Body of pancreas (tissue), 4 donors: ENCODE results near the gene CORO1C. TPM values are rescaled to one million over a fixed set of nuclear protein-coding genes. Genes with fewer than 3 reads are reported as not detected.

ENCODE experiments used
- ATAC-seq: fragments of 150-250 bp; one replicate; pipeline ENCODE4 v1.9.1; 2016
- DNase-seq, 4 donors: peaks; one replicate each; pipeline ENCODE4 v3.0.0-alpha.2; 2019
- H3K27ac ChIP-seq, 4 donors: fragments of 200-600 bp; sonication (generic); 1 replicate in 3 of 4; 2 replicates in 1 of 4; pipeline versions ENCODE4 v1.5.1 to v1.6.1; 2016 to 2019; ENCODE audit warnings: mild to moderate bottlenecking in 1 of 4, mixed read lengths in 1 of 4, moderate library complexity in 1 of 4
- H3K27me3 ChIP-seq, 2 donors: fragments of 200-600 bp; sonication (generic); one replicate each; pipeline ENCODE4 v1.6.0; 2016; ENCODE audit warnings: mild to moderate bottlenecking in 1 of 2
- H3K36me3 ChIP-seq, 2 donors: fragments of 200-600 bp; sonication (generic); replicated peaks in 1 of 2; 2 replicates each; pipeline ENCODE4 v1.5.1; 2016; ENCODE audit warnings: low read depth in 2 of 2; ENCODE audit not compliant: insufficient read depth in 1 of 2
- H3K4me1 ChIP-seq: fragments of 200-600 bp; sonication (generic); one replicate; pipeline ENCODE4 v1.6.0; 2016
- H3K4me3 ChIP-seq, 2 donors: fragments of 200-600 bp; sonication (generic); 1 replicate in 1 of 2; 2 replicates in 1 of 2; pipeline ENCODE4 v1.5.1; 2016 to 2019
- H3K9me3 ChIP-seq, 3 donors: fragments of 200-600 bp; sonication (generic); 1 replicate in 2 of 3; 2 replicates in 1 of 3; pipeline ENCODE4 v1.5.1; 2016
- CTCF ChIP-seq, 7 experiments: fragments of 450-650 bp in 4 of 7; fragments of 200-600 bp in 3 of 7; sonication (generic) in 3 of 7; IDR thresholded peaks; one replicate each; pipeline ENCODE4 v1.5.1; 2016 to 2019; ENCODE audit warnings: antibody characterized with exemption in 7 of 7
- POLR2A ChIP-seq, 3 donors: fragments of 450-650 bp; IDR thresholded peaks; one replicate each; pipeline ENCODE4 v1.6.1; 2016; ENCODE audit warnings: antibody characterized with exemption in 3 of 3, mild to moderate bottlenecking in 2 of 3
- WGBS, 2 donors: methylation state at CpG; one replicate each; pipeline ENCODE4 v1.1.5; 2017; 5-methylcytosine and 5-hydroxymethylcytosine counted together
- intact Hi-C: fragments of 100-400 bp; cut with DNase I; formaldehyde crosslinking; loops from one replicate; pipeline ENCODE4 v1.15.1; 2023
- total RNA-seq, 2 donors: library from RNA; depleted of rRNA; stranded (reverse); fragments of >200 nt; gene quantifications; one replicate each; pipeline ENCODE4 v1.1.0, GENCODE V29; 2016

CORO1C gene
- total RNA-seq, 2 donors from 2014 or later, result 26.7 to 27.4 TPM

DNA sequence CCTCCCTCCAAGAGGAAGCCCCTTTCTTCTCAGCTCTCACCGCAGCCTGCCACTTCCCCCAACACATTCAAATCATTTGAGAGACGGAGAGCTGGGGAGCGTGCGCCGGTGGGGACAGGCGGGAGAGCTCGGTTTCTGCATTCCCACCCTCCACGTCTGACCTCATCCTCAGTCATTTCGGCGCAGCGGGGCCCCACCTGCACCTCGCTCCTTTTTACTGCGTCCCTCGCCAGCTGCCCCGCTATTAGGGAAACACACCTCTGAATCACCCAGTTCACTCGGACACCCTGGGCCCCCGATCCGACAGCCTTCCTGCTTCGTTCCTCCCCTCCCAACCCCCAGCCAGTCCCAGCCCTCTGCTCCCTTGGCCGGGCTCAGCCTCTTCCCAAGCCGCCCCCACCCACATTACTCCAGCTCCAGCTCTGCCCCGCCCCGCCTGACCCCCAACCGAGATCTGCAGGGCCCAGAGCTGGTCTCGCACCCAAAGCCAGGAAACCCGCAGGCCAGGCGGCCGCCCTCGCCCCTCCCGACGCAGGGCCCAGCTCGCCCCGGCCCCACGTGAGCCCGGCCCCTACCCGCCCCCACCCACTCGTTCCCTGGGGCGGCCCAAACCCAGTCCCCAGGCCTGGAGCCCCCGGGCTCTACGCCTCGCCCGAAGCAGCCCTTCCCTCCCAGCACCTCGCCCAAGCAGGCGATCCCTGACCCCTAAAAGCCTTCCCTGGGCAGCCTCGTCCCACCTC, 783 bp downstream of the CORO1C start:
- intact Hi-C loops, result no loop called here
- Histone ChIP-seq H3K36me3 (no peaks in the 10 kb centered on the region), H3K27ac (peak overlapping the region; percentile 88 to 97 (median 96)), H3K4me3 (peak overlapping the region; percentile 33 to 98), H3K27me3 (no peaks in the 10 kb centered on the region), H3K9me3 (no peaks in the 10 kb centered on the region), H3K4me1 (peaks cover 32% of the 10 kb centered on the region)
- TF ChIP-seq POLR2A (IDR thresholded peaks at IDR 0.05) (peak; percentile 44 to 82 (median 77)), CTCF (IDR thresholded peaks at IDR 0.05) (no peak)
- DNase-seq (peak; percentile 60 to 70 (median 67)), ATAC-seq (peak; percentile 1)
- 0% methylated on average over 16 to 44 of the region's 45 CpGs for WGBS, 2 donors

DNA sequence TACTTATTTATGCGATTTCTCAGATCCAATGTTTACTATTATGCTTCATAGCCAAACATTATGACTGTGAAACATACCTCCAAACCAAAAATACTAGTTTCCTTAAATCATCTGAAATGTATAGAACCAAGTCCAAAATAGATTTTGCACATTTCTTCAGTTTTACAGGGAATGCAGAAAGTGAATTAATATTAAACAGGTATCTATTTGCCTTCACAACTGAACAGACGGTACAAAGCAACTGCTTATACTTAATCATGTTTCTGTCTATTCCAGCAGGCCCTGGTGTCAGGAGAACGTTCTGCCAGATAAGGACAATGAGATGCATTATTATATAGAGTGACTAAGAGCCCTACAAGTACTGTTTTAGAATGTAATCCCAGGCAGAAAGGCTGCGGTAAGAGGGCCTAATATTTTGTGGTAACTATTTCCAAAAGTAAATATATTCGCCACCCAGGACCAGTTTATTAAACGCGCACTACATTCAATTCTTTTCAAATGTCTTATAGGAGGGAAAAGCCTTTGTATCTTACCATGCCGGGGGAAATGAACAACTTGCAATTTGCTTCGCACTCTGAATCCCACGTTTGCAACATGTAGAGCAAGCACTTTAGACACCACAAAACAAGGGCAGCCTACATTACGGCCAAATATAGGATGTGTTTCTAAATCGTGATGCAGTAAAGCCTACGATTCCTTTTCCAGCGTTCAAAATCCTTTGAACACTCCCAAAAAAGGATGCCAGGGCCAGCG, 1.5 kb downstream of the CORO1C start:
- H3K27ac ChIP-seq, result peak overlapping the region; percentile 88 to 97 (median 96)
- H3K4me3 ChIP-seq, result peak overlapping the region; percentile 33 to 98
- no peaks in the 10 kb centered on the region for H3K27me3 ChIP-seq
- WGBS, 2 donors, result 16 to 22% methylated on average over 15 of the region's 15 CpGs
- ATAC-seq, result no peak
- intact Hi-C loops, result no loop called here
- no peaks in the 10 kb centered on the region for H3K9me3 ChIP-seq
- H3K36me3 ChIP-seq, result no peaks in the 10 kb centered on the region
- TF ChIP-seq CTCF (IDR thresholded peaks at IDR 0.05) (no peak), POLR2A (IDR thresholded peaks at IDR 0.05) (no peak)
- peaks cover 32% of the 10 kb centered on the region for H3K4me1 ChIP-seq
- peak in 1 of 4 donors; percentile 9 for DNase-seq

- H3K4me1 ChIP-seq, result peaks cover 25% of the 10 kb centered on the region
- WGBS, 2 donors, result 31 to 34% methylated on average over 9 of the region's 9 CpGs
- no peak overlapping the region for H3K4me3 ChIP-seq
- TF ChIP-seq CTCF (IDR thresholded peaks at IDR 0.05), result no peak
- no peak for TF ChIP-seq POLR2A (IDR thresholded peaks at IDR 0.05)
- H3K27me3 ChIP-seq, result no peaks in the 10 kb centered on the region
- peak overlapping the region in 3 of 4 donors; percentile 88 to 97 (median 97) for H3K27ac ChIP-seq
- DNase-seq (no peak), ATAC-seq (no peak)
- no peaks in the 10 kb centered on the region for H3K36me3 ChIP-seq
- intact Hi-C loops, result no loop called here
- H3K9me3 ChIP-seq, result no peaks in the 10 kb centered on the region
These were observed 2.3 kb downstream of the CORO1C start for GRCh38 chr12:108728820-108729611.

GRCh38 chr12:108727868-108728735, 3.2 kb downstream of the CORO1C start:
- DNase-seq (no peak), ATAC-seq (no peak)
- intact Hi-C loops, result no loop called here
- Histone ChIP-seq H3K27ac (no peak overlapping the region), H3K4me3 (no peak overlapping the region), H3K27me3 (no peaks in the 10 kb centered on the region), H3K9me3 (no peaks in the 10 kb centered on the region), H3K4me1 (peaks cover 20% of the 10 kb centered on the region), H3K36me3 (no peaks in the 10 kb centered on the region)
- TF ChIP-seq CTCF (IDR thresholded peaks at IDR 0.05) (no peak), POLR2A (IDR thresholded peaks at IDR 0.05) (no peak)
- 72 to 75% methylated on average over 7 of the region's 7 CpGs for WGBS, 2 donors
